Fibroblast of pulmonary artery (primary cell): ENCODE results near the gene MRPL52.
"Not testable (repeated sequence)": the region's sequence is repeated elsewhere in the genome, so short reads cannot be mapped to it uniquely, and the experiment has no call there.

Experiments used
- DNase-seq: peaks from one replicate; pipeline ENCODE4 v3.0.0-alpha.2; 2010; ENCODE audit warnings: low read depth
- H3K4me3 ChIP-seq: replicated peaks from 2 replicates; pipeline ENCODE4 v1.5.1; 2011; ENCODE audit warnings: low read depth, mild to moderate bottlenecking, control low read depth, low read length, moderate library complexity
- TF ChIP-seq, protein P1 (sequence below): IDR thresholded peaks from 2 replicates; pipeline ENCODE4 v1.5.1; 2011; ENCODE audit warnings: mild to moderate bottlenecking, control low read depth, low read length, inconsistent platforms; ENCODE audit errors: missing control alignments

MRPL52 gene

DNA sequence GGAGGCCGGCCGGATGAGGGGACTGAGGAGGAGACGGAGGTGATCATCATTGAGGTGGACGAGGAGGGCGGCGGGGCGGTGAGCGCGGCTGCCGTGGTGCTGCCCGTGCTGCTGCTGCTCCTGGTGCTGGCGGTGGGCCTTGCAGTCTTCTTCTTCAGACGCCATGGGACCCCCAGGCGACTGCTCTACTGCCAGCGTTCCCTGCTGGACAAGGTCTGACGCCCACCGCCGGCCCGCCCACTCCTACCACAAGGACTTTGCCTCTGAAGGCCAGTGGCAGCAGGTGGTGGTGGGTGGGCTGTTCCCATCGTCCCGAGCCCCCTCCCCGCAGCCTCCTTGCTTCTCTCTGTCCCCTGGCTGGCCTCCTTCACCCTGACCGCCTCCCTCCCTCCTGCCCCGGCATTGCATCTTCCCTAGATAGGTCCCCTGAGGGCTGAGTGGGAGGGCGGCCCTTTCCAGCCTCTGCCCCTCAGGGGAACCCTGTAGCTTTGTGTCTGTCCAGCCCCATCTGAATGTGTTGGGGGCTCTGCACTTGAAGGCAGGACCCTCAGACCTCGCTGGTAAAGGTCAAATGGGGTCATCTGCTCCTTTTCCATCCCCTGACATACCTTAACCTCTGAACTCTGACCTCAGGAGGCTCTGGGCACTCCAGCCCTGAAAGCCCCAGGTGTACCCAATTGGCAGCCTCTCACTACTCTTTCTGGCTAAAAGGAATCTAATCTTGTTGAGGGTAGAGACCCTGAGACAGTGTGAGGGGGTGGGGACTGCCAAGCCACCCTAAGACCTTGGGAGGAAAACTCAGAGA is 16.3 kb downstream of the MRPL52 start:
- TF ChIP-seq, protein P1, sequence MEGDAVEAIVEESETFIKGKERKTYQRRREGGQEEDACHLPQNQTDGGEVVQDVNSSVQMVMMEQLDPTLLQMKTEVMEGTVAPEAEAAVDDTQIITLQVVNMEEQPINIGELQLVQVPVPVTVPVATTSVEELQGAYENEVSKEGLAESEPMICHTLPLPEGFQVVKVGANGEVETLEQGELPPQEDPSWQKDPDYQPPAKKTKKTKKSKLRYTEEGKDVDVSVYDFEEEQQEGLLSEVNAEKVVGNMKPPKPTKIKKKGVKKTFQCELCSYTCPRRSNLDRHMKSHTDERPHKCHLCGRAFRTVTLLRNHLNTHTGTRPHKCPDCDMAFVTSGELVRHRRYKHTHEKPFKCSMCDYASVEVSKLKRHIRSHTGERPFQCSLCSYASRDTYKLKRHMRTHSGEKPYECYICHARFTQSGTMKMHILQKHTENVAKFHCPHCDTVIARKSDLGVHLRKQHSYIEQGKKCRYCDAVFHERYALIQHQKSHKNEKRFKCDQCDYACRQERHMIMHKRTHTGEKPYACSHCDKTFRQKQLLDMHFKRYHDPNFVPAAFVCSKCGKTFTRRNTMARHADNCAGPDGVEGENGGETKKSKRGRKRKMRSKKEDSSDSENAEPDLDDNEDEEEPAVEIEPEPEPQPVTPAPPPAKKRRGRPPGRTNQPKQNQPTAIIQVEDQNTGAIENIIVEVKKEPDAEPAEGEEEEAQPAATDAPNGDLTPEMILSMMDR, result no peak
- H3K4me3 ChIP-seq, result no peak overlapping the region
- DNase-seq, result no peak

DNA sequence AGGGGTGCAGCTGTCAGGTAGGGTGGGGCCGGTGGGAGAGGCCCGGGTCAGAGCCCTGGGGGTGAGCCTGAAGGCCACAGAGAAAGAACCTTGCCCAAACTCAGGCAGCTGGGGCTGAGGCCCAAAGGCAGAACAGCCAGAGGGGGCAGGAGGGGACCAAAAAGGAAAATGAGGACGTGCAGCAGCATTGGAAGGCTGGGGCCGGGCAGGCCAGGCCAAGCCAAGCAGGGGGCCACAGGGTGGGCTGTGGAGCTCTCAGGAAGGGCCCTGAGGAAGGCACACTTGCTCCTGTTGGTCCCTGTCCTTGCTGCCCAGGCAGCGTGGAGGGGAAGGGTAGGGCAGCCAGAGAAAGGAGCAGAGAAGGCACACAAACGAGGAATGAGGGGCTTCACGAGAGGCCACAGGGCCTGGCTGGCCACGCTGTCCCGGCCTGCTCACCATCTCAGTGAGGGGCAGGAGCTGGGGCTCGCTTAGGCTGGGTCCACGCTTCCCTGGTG is 17.2 kb downstream of the MRPL52 start:
- no peak for DNase-seq
- no peak overlapping the region for H3K4me3 ChIP-seq

DNA sequence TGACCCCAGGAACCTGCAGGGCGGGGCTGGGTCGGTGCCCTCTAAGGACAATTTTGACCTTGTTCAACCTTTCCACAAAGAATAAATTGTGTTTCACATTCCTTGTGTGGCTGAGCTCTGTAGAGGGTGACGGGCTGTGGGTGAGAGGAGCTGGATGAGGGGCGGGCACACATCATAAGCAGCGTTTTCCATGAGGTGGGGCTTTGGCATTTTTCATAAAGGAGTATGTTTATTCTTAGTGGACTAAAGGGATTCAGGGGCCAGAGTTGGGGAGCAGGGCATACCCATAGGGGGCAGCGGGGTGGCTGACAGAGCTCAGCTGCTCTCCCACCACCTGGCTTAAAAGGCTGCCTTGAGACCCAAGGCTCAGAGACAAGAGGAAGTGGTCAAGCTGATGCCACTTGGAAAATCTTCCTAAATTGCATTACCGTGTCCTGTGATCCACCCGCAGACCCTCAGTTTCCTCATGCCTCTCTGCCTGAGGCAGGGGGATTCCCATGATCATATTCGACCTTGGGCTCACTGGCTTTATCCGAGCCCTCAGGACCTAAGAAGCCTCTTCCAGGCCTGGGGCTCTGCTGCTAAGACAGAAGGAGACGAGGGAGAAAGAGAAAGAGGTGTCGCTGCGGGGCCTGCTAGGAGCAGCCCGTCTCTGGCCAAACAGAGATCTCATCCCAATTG is 18.1 kb downstream of the MRPL52 start:
- peak; percentile 69 for DNase-seq
- TF ChIP-seq, protein P1, result no peak
- H3K4me3 ChIP-seq, result no peak overlapping the region

More for the DNA sequence above, 17.2 kb downstream of the MRPL52 start:
- TF ChIP-seq, protein P1, result no peak

DNA sequence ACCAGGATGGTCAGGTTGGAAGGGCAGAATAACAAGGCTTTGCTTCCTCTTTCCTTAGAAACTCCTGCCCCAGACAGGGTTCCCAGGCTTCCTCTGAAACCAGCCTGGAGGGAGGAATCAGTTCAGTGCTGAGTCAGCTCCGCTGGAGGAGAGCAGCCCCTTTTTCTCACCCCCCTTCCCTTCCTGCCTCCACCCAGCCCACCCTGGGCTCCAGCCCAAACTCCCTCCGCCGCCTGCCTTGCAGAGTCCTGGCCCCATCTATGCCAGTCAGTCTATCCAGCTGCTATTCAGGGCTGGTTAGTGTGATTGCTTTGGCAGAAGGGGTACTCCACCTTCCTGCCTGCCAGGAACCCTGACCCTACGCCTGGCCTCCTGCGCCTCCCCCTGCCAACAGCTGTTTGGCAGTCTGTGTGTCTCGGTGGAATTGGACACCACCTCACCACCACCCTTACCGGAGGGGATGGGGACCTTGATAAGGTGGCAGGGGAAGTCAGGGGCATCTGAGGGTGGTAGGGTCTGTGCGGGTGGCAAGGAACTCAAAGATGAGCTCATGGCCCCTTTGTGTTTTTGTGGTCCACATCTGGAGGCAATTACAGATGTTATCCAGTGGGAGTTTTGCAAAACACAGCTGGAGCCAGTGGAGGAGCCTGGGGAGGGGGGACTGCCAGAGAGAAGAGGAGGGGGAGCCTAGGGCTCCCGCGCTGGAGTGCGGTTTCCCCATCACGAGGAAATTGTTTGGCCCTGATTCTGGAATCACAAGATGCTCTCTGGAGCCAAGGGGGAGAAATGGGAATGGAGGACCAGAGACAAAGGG is 18.9 kb downstream of the MRPL52 start:
- TF ChIP-seq, protein P1, result no peak
- DNase-seq, result peak; percentile 96
- H3K4me3 ChIP-seq, result peak overlapping the region; percentile 27

DNA sequence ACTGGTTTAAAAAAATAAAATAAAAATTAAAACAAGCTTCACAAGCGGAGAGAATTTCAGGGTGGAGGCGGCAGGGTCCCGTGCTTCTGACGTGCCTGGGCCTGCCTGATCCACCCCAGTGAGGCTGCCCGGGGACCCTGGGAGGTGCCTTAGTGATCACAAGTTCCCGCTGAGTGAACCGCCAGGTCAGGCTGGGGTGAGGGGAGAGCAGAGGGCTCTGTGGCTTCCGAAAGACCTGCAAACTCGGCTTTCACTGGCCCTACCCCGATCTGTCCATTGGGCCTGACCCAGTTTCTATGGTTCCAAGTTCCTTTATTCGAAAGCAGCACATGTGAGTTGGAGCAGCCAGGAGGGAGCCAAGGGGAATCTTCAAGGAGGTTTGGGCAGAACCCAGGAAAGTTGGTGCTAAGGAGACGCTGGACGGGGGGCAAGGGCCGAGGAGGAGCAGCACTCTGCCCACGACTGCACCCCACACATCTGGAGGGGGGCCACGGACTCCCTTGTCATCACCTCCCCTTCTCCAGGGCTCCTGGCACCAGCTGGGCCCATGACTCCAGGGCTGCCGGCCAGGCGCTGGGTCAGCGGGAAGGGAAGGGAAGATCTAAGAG is 19.6 kb downstream of the MRPL52 start:
- TF ChIP-seq, protein P1, result no peak
- DNase-seq, result peak; percentile 75
- H3K4me3 ChIP-seq, result no peak overlapping the region

DNA sequence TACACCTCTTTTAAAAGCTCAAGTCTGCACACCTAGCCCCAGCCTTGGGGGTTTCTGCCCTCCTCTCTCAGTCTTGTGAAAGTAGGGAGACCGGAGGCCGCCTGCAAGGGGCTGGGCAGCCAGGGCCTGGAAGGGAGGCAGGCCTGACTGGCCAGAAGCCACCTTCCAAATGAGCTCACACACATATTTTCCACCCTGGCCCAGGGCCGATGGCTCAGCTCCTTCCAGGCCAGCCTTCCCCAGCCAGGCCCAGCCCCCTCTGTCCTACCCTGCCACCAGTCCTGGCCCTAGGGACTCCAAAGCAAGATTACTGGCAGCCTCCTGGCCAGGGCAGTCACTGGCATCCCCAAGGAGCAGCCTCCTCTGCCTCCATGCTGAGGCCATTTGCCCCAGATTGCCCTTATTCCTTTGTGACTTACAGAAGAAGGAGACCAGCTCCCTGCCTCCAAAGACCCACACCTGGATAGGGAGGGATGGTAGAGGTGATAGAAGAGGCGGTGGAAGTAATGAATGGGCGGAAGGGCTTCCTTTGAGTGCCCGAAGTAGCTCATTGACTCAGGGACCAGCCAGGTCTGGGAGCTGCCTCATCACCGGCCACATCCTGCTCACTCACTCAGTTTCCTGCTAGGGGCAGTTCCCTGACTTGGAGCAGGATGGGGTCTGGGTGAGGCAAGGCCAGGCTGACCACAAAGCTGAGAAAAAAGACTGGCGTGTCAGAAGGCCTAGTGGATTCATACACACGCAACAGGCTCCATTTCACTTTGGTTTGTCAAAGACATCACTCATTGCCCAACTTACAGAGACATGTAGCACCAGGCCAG is 21.5 kb downstream of the MRPL52 start:
- TF ChIP-seq, protein P1, result no peak
- DNase-seq, result peak; percentile 95
- peak overlapping the region; percentile 19 for H3K4me3 ChIP-seq

DNA sequence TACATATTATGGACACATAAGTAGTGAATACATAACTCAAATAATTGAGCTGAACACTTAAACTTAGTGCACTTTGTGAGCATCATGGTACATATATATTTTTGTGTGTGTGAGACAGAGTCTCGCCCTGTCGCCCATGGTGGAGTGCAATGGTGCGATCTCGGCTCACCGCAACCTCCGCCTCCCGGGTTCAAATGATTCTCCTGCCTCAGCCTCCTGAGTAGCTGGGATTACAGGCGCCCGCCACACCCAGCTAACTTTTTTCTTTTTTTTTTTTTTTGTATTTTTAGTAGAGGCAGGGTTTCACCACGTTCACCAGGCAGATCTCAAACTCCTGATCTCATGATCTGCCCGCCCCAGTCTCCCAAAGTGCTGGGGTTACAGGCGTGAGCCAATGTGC is 22.5 kb downstream of the MRPL52 start:
- not testable (repeated sequence) for DNase-seq, H3K4me3 ChIP-seq
